OCI-LY7 (cell line): Measurements from ENCODE around the gene BCAP29. TPM values are rescaled to one million over a fixed set of nuclear protein-coding genes. Genes with fewer than 3 reads are reported as not detected.

Experiments
- BruUV-seq: library from RNA; stranded (reverse); fragments of 400-500 nt; replicated peaks from 2 replicates; lab custom pipeline; 2021; lab: Mats Ljungman, UMichigan
- CTCF ChIA-PET: fragments of 300-600 bp; sonication (Branson Sonifier 250); formaldehyde crosslinking; loops from one replicate; lab custom pipeline; 2022; ENCODE audit warnings: antibody characterized with exemption; ENCODE audit not compliant: unreplicated experiment; lab: Charles Lee
- POLR2A ChIA-PET: fragments of 300-600 bp; sonication (Branson Sonifier 250); formaldehyde crosslinking; loops from one replicate; lab custom pipeline; 2022; ENCODE audit warnings: antibody characterized with exemption; lab: Charles Lee
- DNase-seq: peaks from one replicate; pipeline ENCODE4 v3.0.0-alpha.2; 2015; ENCODE audit warnings: low spot score
- H2AFZ ChIP-seq: fragments of 200-600 bp; sonication (generic), shearing (Covaris generic); 2 replicates; pipeline ENCODE4 v1.6.1; 2014; ENCODE audit warnings: mild to moderate bottlenecking, antibody characterized with exemption, low read length, moderate library complexity
- H3K27ac ChIP-seq: fragments of 200-600 bp; sonication (generic); 2 replicates; pipeline ENCODE4 v1.5.1; 2014; ENCODE audit warnings: mixed run types, low read depth, mild to moderate bottlenecking, moderate library complexity, low read length, inconsistent platforms; ENCODE audit not compliant: poor library complexity, severe bottlenecking
- H3K36me3 ChIP-seq: fragments of 200-600 bp; sonication (generic); 2 replicates; pipeline ENCODE4 v1.6.1; 2014; ENCODE audit warnings: mild to moderate bottlenecking, antibody characterized with exemption, low read length, moderate library complexity, mixed read lengths; ENCODE audit not compliant: insufficient read depth
- H3K4me1 ChIP-seq: fragments of 200-600 bp; sonication (generic); 2 replicates; pipeline ENCODE4 v1.5.1; 2014; ENCODE audit warnings: mild to moderate bottlenecking, low read length; ENCODE audit not compliant: insufficient read depth, poor library complexity, severe bottlenecking
- H3K4me2 ChIP-seq: fragments of 200-600 bp; sonication (generic); 2 replicates; pipeline ENCODE4 v1.6.1; 2014; ENCODE audit warnings: mild to moderate bottlenecking, low read length
- H3K4me3 ChIP-seq: fragments of 200-600 bp; sonication (generic); 2 replicates; pipeline ENCODE4 v1.5.1; 2014; ENCODE audit warnings: mild to moderate bottlenecking, low read depth, low read length; ENCODE audit not compliant: poor library complexity, severe bottlenecking
- H3K79me2 ChIP-seq: fragments of 200-600 bp; sonication (generic); 2 replicates; pipeline ENCODE4 v1.6.1; 2016; ENCODE audit warnings: low read depth, mild to moderate bottlenecking, low read length, moderate library complexity, mixed read lengths; ENCODE audit not compliant: insufficient read depth
- H3K9me2 ChIP-seq: fragments of 200-600 bp; sonication (generic); 2 replicates; pipeline ENCODE4 v1.6.1; 2016; ENCODE audit warnings: mild to moderate bottlenecking, low read length, mixed read lengths; ENCODE audit not compliant: insufficient read depth
- H3K9me3 ChIP-seq: fragments of 200-600 bp; sonication (generic); 2 replicates; pipeline ENCODE4 v1.6.1; 2014; ENCODE audit warnings: mild to moderate bottlenecking, mixed run types, low read length, mixed read lengths
- H4K20me1 ChIP-seq: fragments of 200-600 bp; sonication (generic); 2 replicates; pipeline ENCODE4 v1.6.1; 2014; ENCODE audit warnings: mild to moderate bottlenecking, antibody characterized with exemption, low read length, moderate library complexity, mixed read lengths; ENCODE audit not compliant: insufficient read depth
- CTCF ChIP-seq: fragments of 200-600 bp; sonication (generic); conservative IDR thresholded peaks from 2 replicates; pipeline ENCODE4 v1.5.1; 2014; ENCODE audit warnings: mild to moderate bottlenecking, antibody characterized with exemption, low read length, moderate library complexity, mixed read lengths
- EZH2phosphoT487 ChIP-seq: fragments of 200-600 bp; sonication (generic); IDR thresholded peaks from 2 replicates; pipeline ENCODE4 v1.6.1; 2018; ENCODE audit warnings: low read depth, borderline replicate concordance, mild to moderate bottlenecking, mixed run types, antibody characterized with exemption, low read length, moderate library complexity, mixed read lengths
- intact Hi-C: fragments of 100-400 bp; cut with micrococcal nuclease; formaldehyde crosslinking; loops from one replicate; pipeline ENCODE4 v1.10.0; 2022; ENCODE audit not compliant: unreplicated experiment
- total RNA-seq, 2 experiments: library from RNA; depleted of rRNA in 1 of 2; stranded (reverse); fragments of >200 nt in 1 of 2; shearing (Covaris generic) in 1 of 2; gene quantifications; 2 replicates each; pipeline ENCODE4 v1.2.3, GENCODE V29; 2014 to 2022

BCAP29 gene
- total RNA-seq, 2 experiments from 2014 or later = 18.7 to 26.3 TPM

GRCh38 chr7:107615910-107616680 is 36.0 kb downstream of the BCAP29 start:
- POLR2A ChIA-PET = no interaction called here
- H2AFZ ChIP-seq = no peak overlapping the region
- TF ChIP-seq CTCF = no peak
- TF ChIP-seq EZH2phosphoT487 = no peak
- BruUV-seq = no TSS peak
- no peak overlapping the region for H3K27ac ChIP-seq
- no peaks in the 10 kb centered on the region for H3K79me2 ChIP-seq
- H3K9me3 ChIP-seq = no peaks in the 10 kb centered on the region
- H3K4me3 ChIP-seq = no peak overlapping the region
- DNase-seq = no peak
- intact Hi-C loops = no loop called here
- no peaks in the 10 kb centered on the region for H4K20me1 ChIP-seq
- peaks cover 5% of the 10 kb centered on the region for H3K36me3 ChIP-seq
- H3K9me2 ChIP-seq = no peaks in the 10 kb centered on the region
- H3K4me1 ChIP-seq = no peaks in the 10 kb centered on the region
- CTCF ChIA-PET = no interaction called here
- no peak overlapping the region for H3K4me2 ChIP-seq

- H3K4me2 ChIP-seq = no peak overlapping the region
- H4K20me1 ChIP-seq = no peaks in the 10 kb centered on the region
- no peak overlapping the region for H3K27ac ChIP-seq
- intact Hi-C loops = no loop called here
- H3K36me3 ChIP-seq = no peaks in the 10 kb centered on the region
- no peak for DNase-seq
- H3K9me2 ChIP-seq = no peaks in the 10 kb centered on the region
- POLR2A ChIA-PET = interaction anchor here (0.8 kb wide), 1 partner anchor 18 kb away, joined by 3 read pairs; no protein-coding TSS in a partner anchor
- CTCF ChIA-PET = no interaction called here
- no peaks in the 10 kb centered on the region for H3K9me3 ChIP-seq
- no peaks in the 10 kb centered on the region for H3K79me2 ChIP-seq
- H2AFZ ChIP-seq = no peak overlapping the region
- TF ChIP-seq EZH2phosphoT487 (no peak), CTCF (no peak)
- BruUV-seq = no TSS peak
- no peaks in the 10 kb centered on the region for H3K4me1 ChIP-seq
- no peak overlapping the region for H3K4me3 ChIP-seq
Observed at GRCh38 chr7:107622429-107622828, 42.4 kb downstream of the BCAP29 start.

DNA sequence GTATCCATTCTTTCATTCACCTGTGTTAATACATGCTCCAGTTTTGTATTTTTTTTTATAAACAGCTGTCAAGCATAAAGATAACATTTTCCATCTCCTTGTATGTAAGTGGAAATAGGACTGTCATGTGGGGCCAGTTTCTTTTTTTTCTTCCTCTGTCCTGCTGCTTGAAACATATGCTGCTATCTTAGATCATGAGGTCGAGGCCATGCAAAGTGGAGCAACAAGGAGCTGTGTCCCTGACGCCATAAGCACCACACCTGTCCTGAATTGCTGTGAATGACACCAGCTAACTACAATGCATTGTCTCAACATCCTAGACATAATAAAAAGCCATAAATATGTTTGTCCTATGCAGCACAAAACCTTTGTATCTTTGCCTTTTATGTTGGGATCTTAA is 42.8 kb downstream of the BCAP29 start:
- Histone ChIP-seq H3K36me3 (no peaks in the 10 kb centered on the region), H3K79me2 (no peaks in the 10 kb centered on the region), H2AFZ (no peak overlapping the region), H3K4me2 (no peak overlapping the region), H3K9me3 (no peaks in the 10 kb centered on the region), H3K9me2 (no peaks in the 10 kb centered on the region), H3K4me3 (no peak overlapping the region), H4K20me1 (no peaks in the 10 kb centered on the region), H3K4me1 (no peaks in the 10 kb centered on the region), H3K27ac (no peak overlapping the region)
- intact Hi-C loops = no loop called here
- BruUV-seq = no TSS peak
- no peak for DNase-seq
- TF ChIP-seq CTCF (no peak), EZH2phosphoT487 (no peak)
- ChIA-PET POLR2A (interaction anchor here (0.8 kb wide), 1 partner anchor 19 kb away, joined by 3 read pairs; no protein-coding TSS in a partner anchor), CTCF (no interaction called here)
